Lung (tissue), 12 donors: ENCODE measurements around the gene LUC7L2. TPM values are rescaled to one million over a fixed set of nuclear protein-coding genes. Genes with fewer than 3 reads are reported as not detected.

Experiments used
- ATAC-seq: fragments of 200-7000 bp; cut with Tn5 transposase; one replicate; pipeline ENCODE4 v1.9.1; 2020; ENCODE audit warnings: moderate number of reproducible peaks; ENCODE audit not compliant: insufficient read depth, low FRiP score
- DNase-seq, 3 donors: peaks; one replicate each; pipeline ENCODE4 v3.0.0-alpha.2; 2013 to 2017
- H3K27ac ChIP-seq, 2 donors: one replicate each; pipeline ENCODE4 v1.5.1; 2013; ENCODE audit warnings: mild to moderate bottlenecking in 2 of 2, moderate library complexity in 2 of 2, control low read depth in 1 of 2, inconsistent platforms in 1 of 2, low read depth in 1 of 2, low read length in 1 of 2
- H3K27me3 ChIP-seq, 3 donors: one replicate each; pipeline ENCODE4 v1.5.1; 2013; ENCODE audit warnings: low read length in 2 of 3; ENCODE audit not compliant: control insufficient read depth in 3 of 3, insufficient read depth in 3 of 3
- H3K36me3 ChIP-seq, 4 donors: one replicate each; pipeline ENCODE4 v1.5.1; 2013; ENCODE audit warnings: low read length in 4 of 4, mild to moderate bottlenecking in 1 of 4, moderate library complexity in 1 of 4; ENCODE audit not compliant: control insufficient read depth in 4 of 4, insufficient read depth in 4 of 4
- H3K4me1 ChIP-seq, 5 donors: one replicate each; pipeline ENCODE4 v1.5.1; 2013; ENCODE audit warnings: low read length in 5 of 5, mild to moderate bottlenecking in 2 of 5, moderate library complexity in 1 of 5; ENCODE audit not compliant: control insufficient read depth in 5 of 5, insufficient read depth in 5 of 5
- H3K4me3 ChIP-seq: one replicate; pipeline ENCODE4 v1.5.1; 2013; ENCODE audit warnings: mild to moderate bottlenecking, control low read depth, moderate library complexity
- H3K9ac ChIP-seq, 2 donors: one replicate each; pipeline ENCODE4 v1.5.1; 2013; ENCODE audit warnings: low read length in 2 of 2, control low read depth in 1 of 2; ENCODE audit not compliant: insufficient read depth in 1 of 2
- H3K9me3 ChIP-seq, 4 donors: one replicate each; pipeline ENCODE4 v1.5.1; 2013; ENCODE audit warnings: low read length in 3 of 4, mild to moderate bottlenecking in 1 of 4, moderate library complexity in 1 of 4; ENCODE audit not compliant: control insufficient read depth in 4 of 4, insufficient read depth in 3 of 4
- WGBS, 2 donors: extraction: QIAGEN DNeasy Blood & Tissue Kit; methylation state at CpG; one replicate each; pipeline ENCODE4 v1.1.7; 2013; 5-methylcytosine and 5-hydroxymethylcytosine counted together
- polyA plus RNA-seq, 2 donors: library from polyadenylated mRNA; stranded (reverse); fragments of 200-250 nt; gene quantifications; one replicate each; pipeline ENCODE4 v1.2.1, GENCODE V29; 2013
- total RNA-seq, 2 donors: library from RNA; depleted of rRNA in 1 of 2; stranded (reverse); fragments of >200 nt in 1 of 2; gene quantifications; one replicate each; pipeline ENCODE4 v1.2.1, GENCODE V29; 2014 to 2021
- TF ChIP-seq, protein P1 (sequence below): IDR thresholded peaks from 2 replicates; pipeline ENCODE4 v1.5.1; 2012; ENCODE audit warnings: mild to moderate bottlenecking; ENCODE audit errors: control extremely low read depth, extremely low read depth
- donor health status: control.
- donor health status: control.
- donor health status: Bipolar disorder and iron deficiency.
- donor health status: healthy.
- donor health status: DM: yes; HTN: yes; CAD: no.

LUC7L2 gene
- total and polyA plus RNA-seq, 4 donors = 35.1 to 95.4 (median 67.3) TPM

DNA sequence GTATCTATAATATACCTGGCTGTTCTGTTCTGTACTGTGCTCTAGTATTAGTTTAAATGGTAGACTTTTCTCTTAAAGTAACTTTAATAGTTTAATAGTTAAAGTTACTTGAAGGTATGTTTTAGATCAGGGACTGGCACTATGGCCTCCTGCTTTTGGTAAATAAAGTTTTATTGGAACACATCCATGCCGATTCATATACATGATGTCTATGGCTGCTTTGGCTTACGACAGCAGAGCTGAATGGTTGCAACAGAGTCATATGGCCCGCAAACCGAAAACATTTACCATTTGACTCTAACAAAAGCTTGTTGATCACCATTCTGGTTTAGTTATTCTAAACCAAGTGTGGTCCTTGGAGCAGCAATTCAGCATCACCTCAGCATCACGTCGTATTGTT is 6.7 kb downstream of the LUC7L2 start:
- TF ChIP-seq, protein P1, sequence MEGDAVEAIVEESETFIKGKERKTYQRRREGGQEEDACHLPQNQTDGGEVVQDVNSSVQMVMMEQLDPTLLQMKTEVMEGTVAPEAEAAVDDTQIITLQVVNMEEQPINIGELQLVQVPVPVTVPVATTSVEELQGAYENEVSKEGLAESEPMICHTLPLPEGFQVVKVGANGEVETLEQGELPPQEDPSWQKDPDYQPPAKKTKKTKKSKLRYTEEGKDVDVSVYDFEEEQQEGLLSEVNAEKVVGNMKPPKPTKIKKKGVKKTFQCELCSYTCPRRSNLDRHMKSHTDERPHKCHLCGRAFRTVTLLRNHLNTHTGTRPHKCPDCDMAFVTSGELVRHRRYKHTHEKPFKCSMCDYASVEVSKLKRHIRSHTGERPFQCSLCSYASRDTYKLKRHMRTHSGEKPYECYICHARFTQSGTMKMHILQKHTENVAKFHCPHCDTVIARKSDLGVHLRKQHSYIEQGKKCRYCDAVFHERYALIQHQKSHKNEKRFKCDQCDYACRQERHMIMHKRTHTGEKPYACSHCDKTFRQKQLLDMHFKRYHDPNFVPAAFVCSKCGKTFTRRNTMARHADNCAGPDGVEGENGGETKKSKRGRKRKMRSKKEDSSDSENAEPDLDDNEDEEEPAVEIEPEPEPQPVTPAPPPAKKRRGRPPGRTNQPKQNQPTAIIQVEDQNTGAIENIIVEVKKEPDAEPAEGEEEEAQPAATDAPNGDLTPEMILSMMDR = no peak
- H3K27me3 ChIP-seq = no peaks in the 10 kb centered on the region
- DNase-seq (no peak), ATAC-seq (no peak)
- peaks cover 0 to 26% (median 12%) of the 10 kb centered on the region in 5 donors for H3K4me1 ChIP-seq
- WGBS, 2 donors = 95 to 98% methylated on average over 6 of the region's 6 CpGs
- no peaks in the 10 kb centered on the region for H3K9me3 ChIP-seq
- no peak overlapping the region for H3K27ac ChIP-seq
- H3K4me3 ChIP-seq = no peak overlapping the region
- peaks cover 0 to 11% (median 6%) of the 10 kb centered on the region in 4 donors for H3K36me3 ChIP-seq
- no peak overlapping the region for H3K9ac ChIP-seq

DNA sequence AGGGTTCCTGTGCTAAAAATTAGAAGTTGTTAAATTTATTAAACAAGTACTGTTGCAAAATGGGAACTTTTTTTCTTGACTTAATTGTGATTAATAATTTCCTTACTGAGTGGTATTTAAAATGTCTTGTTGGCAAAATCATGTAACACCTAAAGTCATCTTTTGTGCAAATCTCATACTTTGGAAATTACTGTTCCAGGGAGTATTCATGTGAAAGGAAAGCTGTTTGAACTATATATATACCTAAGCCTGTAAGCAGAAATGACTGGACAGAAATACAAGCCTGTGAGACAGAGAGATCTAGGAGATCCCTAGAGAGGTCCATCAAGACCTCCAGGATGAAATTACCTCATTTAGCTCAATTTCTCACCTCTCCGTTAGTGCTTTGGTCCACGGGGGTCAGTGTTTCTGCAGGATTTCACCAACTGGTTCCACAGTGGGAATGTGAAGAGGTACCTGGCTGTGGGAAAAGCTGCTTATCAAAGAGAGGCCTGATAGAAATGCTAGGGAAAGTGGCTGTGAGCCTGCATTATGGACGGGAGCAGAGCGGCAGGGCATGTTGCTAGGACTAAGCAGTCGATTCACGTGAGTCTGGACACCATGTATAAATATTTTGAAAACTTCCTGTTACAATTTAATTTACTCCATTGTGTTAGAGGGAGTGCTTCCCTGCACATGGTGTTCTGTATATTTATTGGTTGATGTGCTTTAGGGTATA is 7.9 kb downstream of the LUC7L2 start:
- ATAC-seq (no peak), DNase-seq (no peak)
- Histone ChIP-seq H3K27ac (no peak overlapping the region), H3K4me3 (no peak overlapping the region), H3K9me3 (no peaks in the 10 kb centered on the region), H3K27me3 (no peaks in the 10 kb centered on the region), H3K4me1 (peaks cover 0 to 25% (median 11%) of the 10 kb centered on the region in 5 donors), H3K9ac (no peak overlapping the region), H3K36me3 (peaks cover 0 to 11% (median 6%) of the 10 kb centered on the region in 4 donors)
- TF ChIP-seq, protein P1 = no peak
- WGBS, 2 donors = 68 to 75% methylated on average over 6 of the region's 6 CpGs

DNA sequence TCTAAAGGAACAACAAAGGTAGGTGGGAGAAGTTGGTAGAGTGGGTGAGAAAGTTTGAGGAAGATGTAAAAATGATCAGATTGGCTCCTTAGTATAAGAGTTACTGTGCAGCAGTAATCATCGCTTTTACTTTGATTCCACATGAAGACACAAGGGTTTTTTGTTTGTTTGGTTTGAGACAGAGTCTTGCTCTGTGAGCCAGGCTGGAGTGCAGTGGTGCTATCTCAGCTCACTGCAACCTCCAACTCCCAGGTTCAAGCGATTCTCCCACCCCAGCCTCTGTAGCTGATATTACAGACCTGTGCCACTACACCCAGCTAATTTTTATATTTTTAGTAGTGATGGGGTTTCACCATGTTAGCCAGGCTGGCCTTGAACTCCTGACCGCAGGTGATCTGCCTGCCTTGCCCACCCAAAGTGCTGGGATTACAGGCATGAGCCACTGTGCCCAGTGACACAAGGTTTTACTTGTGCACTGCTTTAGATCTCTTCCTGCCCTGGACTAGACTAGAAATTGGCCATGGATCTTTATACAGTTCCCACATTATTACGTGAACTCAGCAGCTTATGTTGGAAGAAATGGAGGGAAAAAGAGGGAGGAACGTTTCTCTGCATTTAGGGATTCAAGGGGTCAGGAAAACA is 10.7 kb downstream of the LUC7L2 start:
- Histone ChIP-seq H3K4me3 (no peak overlapping the region), H3K4me1 (peaks cover 0 to 18% (median 8%) of the 10 kb centered on the region in 5 donors), H3K9me3 (no peaks in the 10 kb centered on the region), H3K27ac (no peak overlapping the region), H3K36me3 (peaks cover 0 to 11% (median 2%) of the 10 kb centered on the region in 4 donors), H3K9ac (no peak overlapping the region), H3K27me3 (no peaks in the 10 kb centered on the region)
- WGBS, 2 donors = 81 to 89% methylated on average over 5 of the region's 5 CpGs
- TF ChIP-seq, protein P1 = no peak
- DNase-seq (no peak), ATAC-seq (no peak)
